ENCODE data around the gene MAPK8. TPM values are rescaled to one million over a fixed set of nuclear protein-coding genes. Genes with fewer than 3 reads are reported as not detected.

MAPK8 gene
- total RNA-seq, 1 donor from 2014 or later, result 44.4 TPM

DNA sequence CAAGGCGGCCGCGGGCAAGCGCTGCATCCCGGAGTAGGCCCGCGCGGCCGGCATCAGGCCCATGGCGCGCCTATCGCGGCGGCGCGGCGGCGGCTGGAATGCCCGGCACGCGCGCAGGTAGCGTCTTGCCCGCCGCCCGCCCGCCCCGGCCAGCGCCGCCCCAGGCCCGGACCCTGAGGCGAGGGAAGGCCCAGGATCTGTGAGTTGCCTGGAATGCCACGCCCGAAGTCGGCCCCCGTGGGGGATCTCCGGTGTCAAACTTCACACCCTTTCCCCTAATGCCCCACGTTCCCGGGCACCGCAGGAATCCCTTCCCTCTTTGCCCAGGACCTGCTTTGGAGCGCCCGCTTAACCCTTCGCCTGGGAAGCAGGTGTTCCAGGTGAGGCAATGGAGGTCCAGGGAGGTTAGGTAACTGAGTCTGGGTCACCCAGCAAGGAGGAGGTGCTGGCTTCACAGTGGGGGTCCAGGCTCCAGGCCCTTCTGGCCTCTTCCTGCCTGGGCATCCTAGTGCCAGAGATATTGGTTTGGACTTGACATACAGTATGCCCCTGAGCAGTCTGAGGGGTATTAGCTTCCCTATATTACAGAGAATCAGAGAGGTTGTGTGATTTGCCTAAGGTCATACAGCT is 160.2 kb downstream of the MAPK8 start:
- Histone ChIP-seq H3K4me3 (ENCODE audit: low read length in 3 of 3) (peak overlapping the region in 2 of 3 donors; percentile 32 to 35), H3K36me3 (ENCODE audit: control insufficient read depth in 3 of 3, insufficient read depth in 3 of 3, low read length in 3 of 3) (no peaks in the 10 kb centered on the region), H3K27me3 (ENCODE audit: control insufficient read depth in 3 of 3, insufficient read depth in 3 of 3, low read length in 3 of 3) (peaks cover 6 to 10% (median 7%) of the 10 kb centered on the region in 3 donors), H3K27ac (ENCODE audit: low read depth, low read length) (no peak overlapping the region), H3K9ac (ENCODE audit: low read depth in 1 of 3, low read length in 3 of 3) (no peak overlapping the region), H3K4me1 (ENCODE audit: control insufficient read depth in 3 of 3, insufficient read depth in 3 of 3, low read length in 3 of 3) (peaks cover 19 to 29% (median 21%) of the 10 kb centered on the region in 3 donors), H3K9me3 (ENCODE audit: control insufficient read depth in 3 of 3, low read length in 3 of 3) (no peaks in the 10 kb centered on the region)

DNA sequence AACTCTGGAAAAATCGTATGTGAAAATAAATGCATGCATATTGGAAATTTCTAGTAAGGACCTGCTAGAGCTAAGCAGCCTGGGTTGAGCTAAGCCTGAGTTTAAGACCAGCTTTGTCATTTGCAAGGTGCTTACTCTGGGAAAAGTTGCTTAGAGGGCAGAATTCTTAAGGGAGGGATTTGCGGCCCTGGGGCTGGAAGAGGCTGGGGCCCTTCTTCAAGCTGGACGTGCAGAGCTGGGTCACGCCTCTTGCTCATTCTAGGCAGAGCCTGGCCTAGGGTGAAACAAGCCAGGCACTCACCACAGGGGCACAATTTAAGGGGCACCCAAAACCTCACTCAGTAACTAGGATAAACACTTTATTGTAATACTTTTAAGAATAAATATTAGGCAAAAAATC is 161.2 kb downstream of the MAPK8 start:
- H3K27me3 ChIP-seq (ENCODE audit: control insufficient read depth in 3 of 3, insufficient read depth in 3 of 3, low read length in 3 of 3), result peaks cover 6 to 10% (median 7%) of the 10 kb centered on the region in 3 donors
- H3K27ac ChIP-seq (ENCODE audit: low read depth, low read length), result no peak overlapping the region
- H3K9me3 ChIP-seq (ENCODE audit: control insufficient read depth in 3 of 3, low read length in 3 of 3), result no peaks in the 10 kb centered on the region
- H3K4me3 ChIP-seq (ENCODE audit: low read length in 3 of 3), result no peak overlapping the region
- H3K4me1 ChIP-seq (ENCODE audit: control insufficient read depth in 3 of 3, insufficient read depth in 3 of 3, low read length in 3 of 3), result peaks cover 19 to 29% (median 21%) of the 10 kb centered on the region in 3 donors
- no peaks in the 10 kb centered on the region for H3K36me3 ChIP-seq (ENCODE audit: control insufficient read depth in 3 of 3, insufficient read depth in 3 of 3, low read length in 3 of 3)
- no peak overlapping the region for H3K9ac ChIP-seq (ENCODE audit: low read depth in 1 of 3, low read length in 3 of 3)

DNA sequence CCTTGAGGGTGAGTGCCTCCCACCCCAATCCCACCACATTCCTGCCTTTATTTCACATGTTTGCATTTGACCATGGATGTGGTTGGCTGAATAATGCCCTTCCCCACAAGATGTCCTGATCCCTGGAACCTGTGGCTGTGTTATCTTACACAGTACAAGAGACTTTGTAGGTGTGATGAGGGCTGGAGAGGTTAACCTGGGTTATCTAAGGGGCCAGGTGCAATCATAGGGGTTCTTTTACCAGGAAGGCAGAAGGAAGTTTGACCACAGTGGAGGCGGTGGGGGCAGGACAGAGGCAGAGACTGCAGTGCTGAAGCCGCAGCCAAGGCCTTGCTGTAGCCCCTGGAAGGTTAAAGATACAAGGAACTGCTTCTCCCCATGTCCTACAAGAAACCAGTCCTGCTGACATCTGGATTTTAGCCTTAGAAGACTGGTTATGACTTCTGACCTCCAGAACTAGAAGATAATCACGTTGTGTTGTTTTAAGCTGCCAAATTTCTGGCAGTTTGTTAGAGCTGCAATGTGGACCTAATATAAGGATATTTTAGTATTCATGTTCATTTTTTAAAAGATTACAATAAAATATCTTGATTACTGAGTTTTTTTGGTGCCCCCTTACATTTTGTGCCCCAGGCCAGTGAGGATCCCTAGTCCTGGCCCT is 161.8 kb downstream of the MAPK8 start:
- H3K4me3 ChIP-seq (ENCODE audit: low read length in 3 of 3), result no peak overlapping the region
- no peaks in the 10 kb centered on the region for H3K36me3 ChIP-seq (ENCODE audit: control insufficient read depth in 3 of 3, insufficient read depth in 3 of 3, low read length in 3 of 3)
- H3K9ac ChIP-seq (ENCODE audit: low read depth in 1 of 3, low read length in 3 of 3), result no peak overlapping the region
- no peaks in the 10 kb centered on the region for H3K9me3 ChIP-seq (ENCODE audit: control insufficient read depth in 3 of 3, low read length in 3 of 3)
- no peak overlapping the region for H3K27ac ChIP-seq (ENCODE audit: low read depth, low read length)
- peaks cover 6 to 10% (median 7%) of the 10 kb centered on the region in 3 donors for H3K27me3 ChIP-seq (ENCODE audit: control insufficient read depth in 3 of 3, insufficient read depth in 3 of 3, low read length in 3 of 3)
- peaks cover 19 to 29% (median 21%) of the 10 kb centered on the region in 3 donors for H3K4me1 ChIP-seq (ENCODE audit: control insufficient read depth in 3 of 3, insufficient read depth in 3 of 3, low read length in 3 of 3)

DNA sequence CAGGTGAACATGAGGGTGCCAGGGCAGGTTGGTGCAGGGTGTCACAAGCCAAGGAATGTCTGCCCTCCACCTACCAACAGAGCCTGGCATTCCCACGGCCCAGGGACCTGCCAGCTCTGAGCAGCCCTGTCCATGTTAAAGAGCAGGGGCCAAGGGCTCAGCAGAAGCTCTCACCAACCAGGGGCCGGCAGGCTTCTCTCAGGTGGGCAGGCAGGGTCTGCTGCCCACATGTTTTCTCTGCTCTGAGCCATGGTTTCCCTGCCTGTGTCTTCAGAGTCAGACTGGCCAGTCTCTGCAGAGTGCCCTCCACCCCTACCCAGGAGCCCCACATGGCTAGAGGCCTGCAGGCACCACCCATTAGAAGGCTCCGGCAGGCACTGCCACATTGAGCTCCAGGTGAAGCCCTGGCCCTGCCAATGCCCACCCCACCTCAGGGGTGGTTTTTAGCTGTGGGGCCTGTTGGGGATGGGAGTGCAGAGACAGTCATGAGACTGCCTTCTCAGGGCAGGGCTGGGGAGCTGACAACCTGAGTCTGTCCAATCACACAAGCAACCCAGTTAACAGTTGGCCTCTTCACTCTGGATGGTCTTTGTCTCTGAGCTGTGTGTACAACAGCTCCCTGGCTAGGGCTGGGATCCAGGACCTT is 162.5 kb downstream of the MAPK8 start:
- Histone ChIP-seq H3K9ac (ENCODE audit: low read depth in 1 of 3, low read length in 3 of 3) (no peak overlapping the region), H3K4me1 (ENCODE audit: control insufficient read depth in 3 of 3, insufficient read depth in 3 of 3, low read length in 3 of 3) (peaks cover 19 to 26% (median 21%) of the 10 kb centered on the region in 3 donors), H3K9me3 (ENCODE audit: control insufficient read depth in 3 of 3, low read length in 3 of 3) (no peaks in the 10 kb centered on the region), H3K36me3 (ENCODE audit: control insufficient read depth in 3 of 3, insufficient read depth in 3 of 3, low read length in 3 of 3) (no peaks in the 10 kb centered on the region), H3K4me3 (ENCODE audit: low read length in 3 of 3) (no peak overlapping the region), H3K27ac (ENCODE audit: low read depth, low read length) (no peak overlapping the region), H3K27me3 (ENCODE audit: control insufficient read depth in 3 of 3, insufficient read depth in 3 of 3, low read length in 3 of 3) (peaks cover 6 to 10% (median 7%) of the 10 kb centered on the region in 3 donors)

DNA sequence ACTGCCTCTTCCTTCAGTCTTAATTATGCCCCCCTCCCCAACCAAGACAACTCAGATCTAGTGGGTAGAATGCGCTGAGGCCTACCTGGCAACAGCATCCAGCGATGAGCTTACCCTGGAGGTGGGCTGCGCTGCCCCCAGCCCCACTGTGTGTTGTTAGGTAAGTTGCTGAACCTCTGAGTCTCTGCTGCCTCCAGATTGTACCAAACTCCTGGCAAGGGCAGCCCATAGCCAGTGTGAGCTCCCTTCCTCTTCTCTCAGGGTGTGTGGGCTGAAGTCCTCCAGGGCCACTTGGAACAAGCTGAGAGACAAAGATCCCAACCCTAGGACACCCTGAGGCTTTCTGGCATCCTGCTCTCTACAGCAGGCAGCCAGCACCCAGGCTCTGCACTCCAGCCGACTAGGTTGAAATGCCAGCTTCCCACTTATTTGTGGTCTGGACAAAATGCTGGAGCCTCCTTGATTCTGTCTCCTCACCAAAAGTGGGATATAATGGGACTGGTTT is 163.1 kb downstream of the MAPK8 start:
- no peaks in the 10 kb centered on the region for H3K9me3 ChIP-seq (ENCODE audit: control insufficient read depth in 3 of 3, low read length in 3 of 3)
- peaks cover 6 to 10% (median 7%) of the 10 kb centered on the region in 3 donors for H3K27me3 ChIP-seq (ENCODE audit: control insufficient read depth in 3 of 3, insufficient read depth in 3 of 3, low read length in 3 of 3)
- H3K36me3 ChIP-seq (ENCODE audit: control insufficient read depth in 3 of 3, insufficient read depth in 3 of 3, low read length in 3 of 3), result no peaks in the 10 kb centered on the region
- H3K27ac ChIP-seq (ENCODE audit: low read depth, low read length), result no peak overlapping the region
- no peak overlapping the region for H3K9ac ChIP-seq (ENCODE audit: low read depth in 1 of 3, low read length in 3 of 3)
- H3K4me3 ChIP-seq (ENCODE audit: low read length in 3 of 3), result no peak overlapping the region
- peaks cover 19 to 21% (median 21%) of the 10 kb centered on the region in 3 donors for H3K4me1 ChIP-seq (ENCODE audit: control insufficient read depth in 3 of 3, insufficient read depth in 3 of 3, low read length in 3 of 3)

DNA sequence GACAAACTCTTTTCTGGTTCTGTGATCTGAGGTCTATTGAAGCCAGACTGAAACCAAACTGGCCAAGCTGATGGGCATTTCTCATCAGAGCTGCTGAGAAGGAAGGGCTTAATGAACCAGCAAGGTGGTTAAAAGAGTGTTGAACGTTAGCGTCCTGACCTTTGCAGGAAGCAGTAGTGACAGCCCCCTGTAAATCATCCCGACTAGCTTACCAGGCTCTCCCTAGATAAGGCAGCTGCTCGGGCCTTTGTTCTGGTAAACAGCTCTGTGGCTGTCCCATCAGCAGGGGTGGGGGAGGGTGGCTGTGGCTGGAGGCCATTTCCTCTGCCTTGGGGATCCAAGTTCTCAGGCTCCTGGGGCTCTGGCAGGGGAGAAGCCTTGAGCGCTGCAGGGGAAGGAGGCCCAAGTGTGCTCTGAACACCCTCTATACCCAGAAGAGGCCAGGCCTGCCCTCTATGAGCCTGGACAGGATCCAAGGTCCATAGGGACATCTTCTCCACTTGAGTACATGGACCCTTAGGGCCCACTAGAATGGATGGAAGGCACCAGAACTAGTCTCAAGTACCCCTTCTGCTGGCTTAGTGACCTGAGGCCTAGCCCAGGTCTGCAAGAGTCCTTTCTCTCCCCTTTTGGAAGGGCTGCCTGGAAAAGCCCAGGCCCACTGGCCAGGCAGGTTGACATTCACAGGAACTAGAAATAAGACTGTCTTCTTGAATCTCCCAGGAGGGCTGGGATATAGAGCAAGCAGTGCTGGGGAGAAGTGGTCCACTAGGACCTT is 163.8 kb downstream of the MAPK8 start:
- H3K4me1 ChIP-seq (ENCODE audit: control insufficient read depth in 3 of 3, insufficient read depth in 3 of 3, low read length in 3 of 3), result peaks cover 12 to 15% (median 14%) of the 10 kb centered on the region in 3 donors
- H3K27me3 ChIP-seq (ENCODE audit: control insufficient read depth in 3 of 3, insufficient read depth in 3 of 3, low read length in 3 of 3), result peaks cover 6 to 10% (median 7%) of the 10 kb centered on the region in 3 donors
- no peaks in the 10 kb centered on the region for H3K36me3 ChIP-seq (ENCODE audit: control insufficient read depth in 3 of 3, insufficient read depth in 3 of 3, low read length in 3 of 3)
- H3K9ac ChIP-seq (ENCODE audit: low read depth in 1 of 3, low read length in 3 of 3), result no peak overlapping the region
- H3K4me3 ChIP-seq (ENCODE audit: low read length in 3 of 3), result no peak overlapping the region
- H3K9me3 ChIP-seq (ENCODE audit: control insufficient read depth in 3 of 3, low read length in 3 of 3), result no peaks in the 10 kb centered on the region
- no peak overlapping the region for H3K27ac ChIP-seq (ENCODE audit: low read depth, low read length)

DNA sequence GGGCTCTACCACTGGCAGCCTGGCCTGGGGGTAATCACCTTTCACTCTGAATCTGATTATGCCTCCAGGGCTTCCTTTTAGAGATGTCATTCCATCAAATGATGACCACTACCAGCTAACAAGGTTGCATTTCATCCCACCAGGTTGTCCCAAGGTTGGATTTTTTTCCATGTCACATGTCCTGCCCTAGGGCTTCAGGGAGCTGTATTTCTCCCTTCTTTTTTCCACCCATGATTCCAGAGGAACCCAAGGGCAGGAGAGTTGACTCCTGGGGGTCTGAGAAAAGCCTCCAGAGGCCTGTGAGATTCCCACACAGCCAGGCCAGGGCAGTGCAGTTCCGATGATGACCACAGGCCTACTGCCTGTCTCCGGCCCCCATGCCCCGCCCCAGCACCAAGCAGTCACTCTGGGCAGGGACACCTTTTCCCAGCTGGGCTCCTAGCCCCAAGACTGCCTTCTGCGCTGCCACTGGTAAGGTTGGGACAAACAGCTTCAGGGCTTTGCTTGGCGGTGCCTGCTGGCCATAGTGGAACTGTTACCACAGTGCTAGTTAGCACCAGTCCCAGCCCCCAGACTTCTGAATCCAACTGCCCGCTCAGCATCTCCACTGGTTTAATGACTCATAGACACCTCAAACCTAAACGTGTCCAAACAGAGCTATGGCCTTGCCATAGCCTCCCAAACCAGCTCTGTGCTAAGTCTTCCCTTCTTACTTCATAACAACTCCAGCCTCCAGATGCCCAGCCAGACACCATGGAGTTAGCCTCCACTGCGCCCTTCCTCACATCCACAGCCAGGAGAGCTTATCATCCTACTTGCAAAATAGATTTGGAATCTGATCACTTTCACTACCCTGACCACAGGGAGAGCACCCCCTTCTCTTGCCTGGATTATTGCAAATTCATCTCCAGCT is 164.7 kb downstream of the MAPK8 start:
- Histone ChIP-seq H3K27me3 (ENCODE audit: control insufficient read depth in 3 of 3, insufficient read depth in 3 of 3, low read length in 3 of 3) (peaks cover 5 to 7% (median 6%) of the 10 kb centered on the region in 3 donors), H3K27ac (ENCODE audit: low read depth, low read length) (no peak overlapping the region), H3K4me3 (ENCODE audit: low read length in 3 of 3) (no peak overlapping the region), H3K9ac (ENCODE audit: low read depth in 1 of 3, low read length in 3 of 3) (no peak overlapping the region), H3K9me3 (ENCODE audit: control insufficient read depth in 3 of 3, low read length in 3 of 3) (no peaks in the 10 kb centered on the region), H3K36me3 (ENCODE audit: control insufficient read depth in 3 of 3, insufficient read depth in 3 of 3, low read length in 3 of 3) (no peaks in the 10 kb centered on the region), H3K4me1 (ENCODE audit: control insufficient read depth in 3 of 3, insufficient read depth in 3 of 3, low read length in 3 of 3) (peaks cover 4 to 8% (median 6%) of the 10 kb centered on the region in 3 donors)

DNA sequence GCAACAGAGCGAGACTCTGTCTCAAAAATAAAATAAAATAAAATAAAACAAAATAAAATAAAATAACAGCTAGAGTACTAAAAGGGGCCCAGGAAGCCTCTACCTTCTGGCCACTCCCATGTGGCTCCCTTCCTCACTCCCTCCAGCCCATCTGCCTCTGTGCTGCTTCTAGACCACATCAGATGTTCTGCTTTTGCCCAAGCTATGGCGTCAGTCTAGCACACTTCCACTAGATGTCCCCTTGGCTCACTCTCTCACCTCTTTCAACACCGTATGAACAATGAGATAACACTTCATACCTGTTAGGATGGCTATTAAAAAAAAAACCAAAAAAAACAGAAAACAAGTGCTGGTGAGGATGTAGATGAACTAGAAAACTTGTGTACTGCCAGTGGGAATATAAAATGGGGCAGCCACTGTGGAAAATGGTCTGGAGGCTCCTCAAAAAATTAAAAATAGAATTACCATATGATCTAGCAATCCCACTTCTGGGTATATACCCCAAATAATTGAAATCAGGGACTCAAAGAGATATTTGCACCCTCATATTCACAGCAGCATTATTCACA is 166.1 kb downstream of the MAPK8 start:
- H3K4me3 ChIP-seq (ENCODE audit: low read length in 3 of 3), result no peak overlapping the region
- no peaks in the 10 kb centered on the region for H3K27me3 ChIP-seq (ENCODE audit: control insufficient read depth in 3 of 3, insufficient read depth in 3 of 3, low read length in 3 of 3)
- H3K27ac ChIP-seq (ENCODE audit: low read depth, low read length), result no peak overlapping the region
- no peaks in the 10 kb centered on the region for H3K9me3 ChIP-seq (ENCODE audit: control insufficient read depth in 3 of 3, low read length in 3 of 3)
- no peaks in the 10 kb centered on the region for H3K36me3 ChIP-seq (ENCODE audit: control insufficient read depth in 3 of 3, insufficient read depth in 3 of 3, low read length in 3 of 3)
- H3K9ac ChIP-seq (ENCODE audit: low read depth in 1 of 3, low read length in 3 of 3), result no peak overlapping the region
- H3K4me1 ChIP-seq (ENCODE audit: control insufficient read depth in 3 of 3, insufficient read depth in 3 of 3, low read length in 3 of 3), result peaks cover 0 to 3% (median 0%) of the 10 kb centered on the region in 3 donors

DNA sequence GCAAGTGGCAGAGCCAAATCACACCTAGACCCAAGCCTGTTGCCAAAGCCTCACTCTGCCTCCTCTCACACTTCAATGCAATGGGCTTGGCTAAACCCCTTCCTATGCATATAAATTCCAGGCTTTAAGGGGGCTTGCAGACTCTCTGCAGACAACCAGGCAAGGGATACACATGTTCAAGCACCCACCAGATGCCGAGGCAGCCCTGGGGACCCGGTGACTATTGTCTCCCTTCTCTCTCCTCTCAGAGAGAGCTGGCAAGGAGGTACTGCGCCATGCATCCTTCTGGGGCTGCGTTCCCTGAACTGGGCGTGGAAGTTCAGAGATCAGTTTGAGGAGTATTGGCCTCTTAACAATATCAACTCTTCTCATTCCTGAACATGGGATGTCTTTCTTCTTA is 167.2 kb downstream of the MAPK8 start:
- Histone ChIP-seq H3K4me1 (ENCODE audit: control insufficient read depth in 3 of 3, insufficient read depth in 3 of 3, low read length in 3 of 3) (peaks cover 0 to 3% (median 0%) of the 10 kb centered on the region in 3 donors), H3K9me3 (ENCODE audit: control insufficient read depth in 3 of 3, low read length in 3 of 3) (no peaks in the 10 kb centered on the region), H3K27ac (ENCODE audit: low read depth, low read length) (no peak overlapping the region), H3K36me3 (ENCODE audit: control insufficient read depth in 3 of 3, insufficient read depth in 3 of 3, low read length in 3 of 3) (no peaks in the 10 kb centered on the region), H3K4me3 (ENCODE audit: low read length in 3 of 3) (no peak overlapping the region), H3K9ac (ENCODE audit: low read depth in 1 of 3, low read length in 3 of 3) (no peak overlapping the region), H3K27me3 (ENCODE audit: control insufficient read depth in 3 of 3, insufficient read depth in 3 of 3, low read length in 3 of 3) (no peaks in the 10 kb centered on the region)
